ENCODE results near the gene NSRP1. TPM values are rescaled to one million over a fixed set of nuclear protein-coding genes. Genes with fewer than 3 reads are reported as not detected.
"Not testable (repeated sequence)": the region's sequence is repeated elsewhere in the genome, so short reads cannot be mapped to it uniquely, and the experiment has no call there.

NSRP1 gene
- 10 to 100 TPM in 11 of 12 donors, not detected in 1; 21.8 to 67.5 (median 30.8) TPM for polyA plus RNA-seq (ENCODE audit: insufficient read length in 12 of 12)
- long read RNA-seq, donor 1, partial matches to known transcripts, result 0 of 7 reads
- long read RNA-seq, donor 1, other reads (novel, unspliced or antisense), result 0 of 7 reads
- long read RNA-seq, donor 2, transcript NSRP1-201 (7 exons, 2,541 nt), result major isoform, 9 of 20 reads
- long read RNA-seq, donor 2, partial matches to known transcripts, result 10 of 20 reads
- long read RNA-seq, donor 2, other reads (novel, unspliced or antisense), result 0 of 20 reads
- long read RNA-seq, donor 3, partial matches to known transcripts, result 0 of 6 reads
- long read RNA-seq, donor 3, other reads (novel, unspliced or antisense), result 0 of 6 reads
- long read RNA-seq, donor 4, partial matches to known transcripts, result 0 of 4 reads
- long read RNA-seq, donor 4, other reads (novel, unspliced or antisense), result 0 of 4 reads
- long read RNA-seq, donor 5, transcript NSRP1-201 (7 exons, 2,541 nt), result major isoform, 22 of 24 reads
- long read RNA-seq, donor 5, partial matches to known transcripts, result 0 of 24 reads
- long read RNA-seq, donor 5, other reads (novel, unspliced or antisense), result 0 of 24 reads
- long read RNA-seq, donor 6, partial matches to known transcripts, result 0 of 4 reads
- long read RNA-seq, donor 6, other reads (novel, unspliced or antisense), result 0 of 4 reads
- long read RNA-seq, donor 7, partial matches to known transcripts, result 0 of 2 reads
- long read RNA-seq, donor 7, other reads (novel, unspliced or antisense), result 0 of 2 reads
- long read RNA-seq, donor 8, transcript NSRP1-201 (7 exons, 2,541 nt), result major isoform, 12 of 17 reads
- long read RNA-seq, donor 8, partial matches to known transcripts, result 0 of 17 reads
- long read RNA-seq, donor 8, other reads (novel, unspliced or antisense), result 0 of 17 reads
- long read RNA-seq, donor 9, transcript NSRP1-201 (7 exons, 2,541 nt), result major isoform, 5 of 6 reads
- long read RNA-seq, donor 9, partial matches to known transcripts, result 0 of 6 reads
- long read RNA-seq, donor 9, other reads (novel, unspliced or antisense), result 0 of 6 reads
- long read RNA-seq, donor 10, transcript NSRP1-201 (7 exons, 2,541 nt), result major isoform, 9 of 32 reads
- long read RNA-seq, donor 10, partial matches to known transcripts, result 12 of 32 reads
- long read RNA-seq, donor 10, other reads (novel, unspliced or antisense), result 9 of 32 reads
- long read RNA-seq, donor 11, transcript NSRP1-201 (7 exons, 2,541 nt), result major isoform, 10 of 14 reads
- long read RNA-seq, donor 11, partial matches to known transcripts, result 0 of 14 reads
- long read RNA-seq, donor 11, other reads (novel, unspliced or antisense), result 0 of 14 reads

- peak; percentile 98 for DNase-seq
These were observed at the start of gene NSRP1 for GRCh38 chr17:30116661-30117551. Gene NSRP1 (plus strand): TSS chr17:30116816. CDS start chr17:30116844, 28 bp downstream.

- DNase-seq, result no peak
These were observed 48.2 kb upstream of the NSRP1 start for GRCh38 chr17:30068465-30068864.

- no peak for DNase-seq
These were observed 42.4 kb upstream of the NSRP1 start for GRCh38 chr17:30074254-30074653.

GRCh38 chr17:30074730-30075129 lies 41.9 kb upstream of the NSRP1 start:
- DNase-seq, result no peak

GRCh38 chr17:30082773-30083172 lies 33.8 kb upstream of the NSRP1 start:
- no peak for DNase-seq

GRCh38 chr17:30084788-30085187 lies 31.8 kb upstream of the NSRP1 start:
- DNase-seq, result no peak

- DNase-seq, result no peak
These were observed 29.7 kb upstream of the NSRP1 start for GRCh38 chr17:30086896-30087295.

- not testable (repeated sequence) for DNase-seq
These were observed 29.2 kb upstream of the NSRP1 start for GRCh38 chr17:30087431-30087830.

GRCh38 chr17:30091121-30091670 lies 25.4 kb upstream of the NSRP1 start:
- no peak for DNase-seq

- DNase-seq, result peak; percentile 31
These were observed 24.8 kb upstream of the NSRP1 start for GRCh38 chr17:30091771-30092170.

GRCh38 chr17:30092886-30093285 lies 23.7 kb upstream of the NSRP1 start:
- DNase-seq, result no peak

GRCh38 chr17:30093463-30094147 lies 23.0 kb upstream of the NSRP1 start:
- peak; percentile 73 for DNase-seq

GRCh38 chr17:30095507-30096244 lies 20.9 kb upstream of the NSRP1 start:
- DNase-seq, result peak; percentile 26

GRCh38 chr17:30101686-30102390 lies 14.8 kb upstream of the NSRP1 start:
- no peak for DNase-seq

- DNase-seq, result no peak
These were observed 12.7 kb upstream of the NSRP1 start for GRCh38 chr17:30103921-30104320.

- DNase-seq, result peak; percentile 86
These were observed 11.9 kb upstream of the NSRP1 start for GRCh38 chr17:30104575-30105339.

- no peak for DNase-seq
These were observed 3.8 kb upstream of the NSRP1 start for GRCh38 chr17:30112794-30113193.

- no peak for DNase-seq
These were observed 3.4 kb upstream of the NSRP1 start for GRCh38 chr17:30113213-30113612.
